Loucy (cell line): ENCODE measurements around the gene PCBD1.

ENCODE experiments used
- H2AFZ ChIP-seq: fragments of 200-600 bp; sonication (generic); 2 replicates; pipeline ENCODE4 v1.6.0; 2016; ENCODE audit warnings: antibody characterized with exemption, mild to moderate bottlenecking, low read length, moderate library complexity
- H3F3A ChIP-seq: fragments of 200-600 bp; 2 replicates; pipeline ENCODE4 v1.6.0; 2016; ENCODE audit warnings: antibody characterized with exemption, low read depth, mild to moderate bottlenecking
- H3K27me3 ChIP-seq: fragments of 200-600 bp; sonication (generic); 2 replicates; pipeline ENCODE4 v1.6.1; 2014; ENCODE audit warnings: low read length, mild to moderate bottlenecking; ENCODE audit not compliant: insufficient read depth, poor library complexity, severe bottlenecking
- H3K36me3 ChIP-seq: fragments of 200-600 bp; sonication (generic); 2 replicates; pipeline ENCODE4 v1.6.1; 2016; ENCODE audit warnings: low read length; ENCODE audit not compliant: insufficient read depth
- H3K4me1 ChIP-seq: fragments of 200-600 bp; sonication (generic); 2 replicates; pipeline ENCODE4 v1.5.1; 2014; ENCODE audit warnings: low read length, mild to moderate bottlenecking; ENCODE audit not compliant: insufficient read depth, poor library complexity, severe bottlenecking
- H3K4me2 ChIP-seq: fragments of 200-600 bp; sonication (generic); 2 replicates; pipeline ENCODE4 v1.6.0; 2014; ENCODE audit warnings: antibody characterized with exemption, low read length, low read depth, mild to moderate bottlenecking; ENCODE audit not compliant: poor library complexity, severe bottlenecking
- H3K4me3 ChIP-seq: fragments of 200-600 bp; sonication (generic); 2 replicates; pipeline ENCODE4 v1.5.1; 2014; ENCODE audit warnings: low read length, mild to moderate bottlenecking, mixed read lengths; ENCODE audit not compliant: poor library complexity, severe bottlenecking
- H3K79me2 ChIP-seq: fragments of 200-600 bp; sonication (generic); 2 replicates; pipeline ENCODE4 v1.6.1; 2014; ENCODE audit warnings: low read length; ENCODE audit not compliant: insufficient read depth
- H3K9ac ChIP-seq: fragments of 200-600 bp; sonication (generic); 2 replicates; pipeline ENCODE4 v1.6.0; 2014; ENCODE audit warnings: mild to moderate bottlenecking, low read depth, low read length, moderate library complexity; ENCODE audit not compliant: poor library complexity, severe bottlenecking
- H3K9me2 ChIP-seq: fragments of 200-600 bp; sonication (generic); replicated peaks from 2 replicates; pipeline ENCODE4 v1.6.1; 2016; ENCODE audit warnings: low read depth, low read length, mixed read lengths
- H3K9me3 ChIP-seq: fragments of 200-600 bp; sonication (generic); 2 replicates; pipeline ENCODE4 v1.6.1; 2014; ENCODE audit warnings: mild to moderate bottlenecking, antibody characterized with exemption, low read length, low read depth; ENCODE audit not compliant: insufficient read depth
- H4K20me1 ChIP-seq: fragments of 200-600 bp; sonication (generic); 2 replicates; pipeline ENCODE4 v1.6.0; 2014; ENCODE audit warnings: antibody characterized with exemption, low read length, mild to moderate bottlenecking; ENCODE audit not compliant: insufficient read depth, poor library complexity, severe bottlenecking
- CTCF ChIP-seq: fragments of 200-600 bp; sonication (generic); conservative IDR thresholded peaks from 2 replicates; pipeline ENCODE4 v1.5.1; 2014; ENCODE audit warnings: mild to moderate bottlenecking, antibody characterized with exemption, low read length
- EZH2phosphoT487 ChIP-seq: fragments of 200-600 bp; IDR thresholded peaks from 2 replicates; pipeline ENCODE4 v1.6.1; 2018; ENCODE audit warnings: antibody characterized with exemption, mild to moderate bottlenecking, moderate library complexity, borderline replicate concordance

PCBD1 gene

DNA sequence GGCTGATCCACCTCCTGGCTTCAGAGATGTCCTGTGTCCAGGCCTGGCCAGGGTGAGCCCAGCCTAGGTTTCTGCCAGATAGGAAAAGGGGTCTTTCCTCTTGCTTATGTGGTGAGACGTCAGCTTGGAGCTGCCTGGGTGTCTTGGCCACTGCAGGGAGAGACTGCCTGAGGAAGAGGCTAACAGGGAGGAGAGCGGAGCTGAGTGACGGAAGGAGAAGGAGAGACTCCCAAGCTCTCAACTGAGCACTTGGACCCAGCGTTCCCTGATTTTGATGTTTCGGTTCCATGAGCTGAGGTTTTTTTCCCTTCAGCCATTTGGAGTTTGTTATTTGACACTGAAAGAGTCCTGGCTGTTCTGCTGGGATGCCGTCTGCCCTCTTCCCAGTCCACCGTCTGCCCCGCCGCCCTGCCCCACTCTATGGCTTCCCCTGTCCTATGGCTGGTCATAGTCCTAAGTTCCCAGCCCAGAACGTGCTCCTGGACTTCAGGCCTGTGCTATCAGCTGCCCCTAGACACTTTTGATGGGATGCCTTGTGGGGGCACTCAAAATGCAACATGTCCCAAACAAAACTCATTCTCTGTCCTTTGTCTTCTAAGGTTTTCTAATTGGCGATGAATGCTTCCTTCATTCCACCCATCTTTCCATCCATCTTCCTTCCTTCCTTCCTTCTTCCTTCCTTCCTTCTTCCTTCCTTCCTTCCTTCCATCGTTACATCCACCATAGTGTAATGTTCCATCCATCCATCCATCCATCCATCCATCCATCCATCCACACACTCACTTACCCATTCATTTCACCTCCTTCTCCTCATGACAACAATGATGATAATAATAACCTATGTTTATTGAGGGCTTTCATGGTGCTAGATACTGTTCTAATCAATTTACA lies 20.3 kb upstream of the PCBD1 start:
- Histone ChIP-seq H3K27me3 (no peaks in the 10 kb centered on the region), H2AFZ (no peak overlapping the region), H3K4me1 (no peaks in the 10 kb centered on the region), H3F3A (no peaks in the 10 kb centered on the region), H3K9me2 (no peaks in the 10 kb centered on the region), H4K20me1 (no peaks in the 10 kb centered on the region), H3K36me3 (no peaks in the 10 kb centered on the region), H3K4me2 (no peak overlapping the region), H3K9ac (no peak overlapping the region), H3K4me3 (no peak overlapping the region), H3K9me3 (no peaks in the 10 kb centered on the region), H3K79me2 (no peaks in the 10 kb centered on the region)
- TF ChIP-seq CTCF (no peak), EZH2phosphoT487 (no peak)

- H3K4me1 ChIP-seq, result no peaks in the 10 kb centered on the region
- no peaks in the 10 kb centered on the region for H3K9me2 ChIP-seq
- TF ChIP-seq EZH2phosphoT487, result no peak
- no peak for TF ChIP-seq CTCF
- no peak overlapping the region for H3K4me2 ChIP-seq
- no peaks in the 10 kb centered on the region for H3K36me3 ChIP-seq
- no peak overlapping the region for H2AFZ ChIP-seq
- H3K79me2 ChIP-seq, result no peaks in the 10 kb centered on the region
- no peak overlapping the region for H3K4me3 ChIP-seq
- H4K20me1 ChIP-seq, result no peaks in the 10 kb centered on the region
- H3F3A ChIP-seq, result no peaks in the 10 kb centered on the region
- no peaks in the 10 kb centered on the region for H3K9me3 ChIP-seq
- H3K27me3 ChIP-seq, result no peaks in the 10 kb centered on the region
- no peak overlapping the region for H3K9ac ChIP-seq
Measured at GRCh38 chr10:70907637-70908405, 19.5 kb upstream of the PCBD1 start.

GRCh38 chr10:70906953-70907636 lies 18.7 kb upstream of the PCBD1 start:
- Histone ChIP-seq H3K79me2 (no peaks in the 10 kb centered on the region), H3K27me3 (no peaks in the 10 kb centered on the region), H3K9ac (no peak overlapping the region), H3K4me3 (no peak overlapping the region), H2AFZ (no peak overlapping the region), H3K36me3 (no peaks in the 10 kb centered on the region), H3K9me2 (no peaks in the 10 kb centered on the region), H3K9me3 (no peaks in the 10 kb centered on the region), H3K4me1 (no peaks in the 10 kb centered on the region), H3K4me2 (no peak overlapping the region), H4K20me1 (no peaks in the 10 kb centered on the region), H3F3A (no peaks in the 10 kb centered on the region)
- TF ChIP-seq CTCF (no peak), EZH2phosphoT487 (no peak)
